ENCODE results near the gene MCM9.
A peak's percentile ranks its signal among the peaks of the same experiment; 100 is the strongest.
"Not testable (repeated sequence)": the region's sequence is repeated elsewhere in the genome, so short reads cannot be mapped to it uniquely, and the experiment has no call there.

The MCM9 gene

DNA sequence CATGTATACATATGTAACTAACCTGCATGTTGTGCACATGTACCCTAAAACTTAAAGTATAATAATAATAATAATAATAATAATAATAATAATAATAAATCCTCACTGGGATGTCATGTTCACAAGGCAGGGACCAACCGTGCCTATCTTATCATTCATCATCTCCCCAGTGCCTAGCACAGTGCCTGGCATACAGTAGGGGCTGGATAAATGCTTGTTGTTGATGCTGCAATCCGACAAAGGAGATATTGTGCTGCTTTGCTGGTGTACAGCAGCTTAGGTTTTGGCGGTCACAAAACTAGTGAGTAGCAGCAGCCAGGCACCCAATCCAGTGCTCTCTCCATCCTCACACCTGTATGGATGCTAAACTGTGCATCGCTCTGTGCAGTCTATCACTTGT is 135.1 kb downstream of the MCM9 start:
- no peak for DNase-seq (ENCODE audit: low spot score)

- DNase-seq (ENCODE audit: low spot score) = not testable (repeated sequence)
Observed at GRCh38 chr6:118796548-118796947, 138.4 kb downstream of the MCM9 start.

DNA sequence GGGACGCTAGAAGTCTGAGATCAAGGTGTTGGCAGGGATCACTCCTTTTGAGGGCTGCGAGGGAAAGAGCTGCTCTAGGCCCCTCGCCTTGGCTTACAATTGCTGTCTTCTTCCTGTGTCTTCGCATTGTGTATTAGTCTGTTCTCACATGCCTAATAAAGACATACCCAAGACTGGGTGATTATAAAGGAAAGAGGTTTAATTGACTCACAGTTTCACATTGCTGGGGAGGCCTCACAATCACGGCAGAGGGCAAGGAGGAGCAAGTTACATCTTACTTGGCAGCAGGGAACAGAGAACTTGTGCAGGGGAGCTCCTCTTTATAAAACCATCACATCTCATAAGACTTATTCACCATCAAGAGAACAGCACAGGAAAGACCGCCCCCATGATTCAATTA is 143.5 kb downstream of the MCM9 start:
- DNase-seq (ENCODE audit: low spot score) = no peak

- no peak for DNase-seq (ENCODE audit: low spot score)
Observed at GRCh38 chr6:118789954-118790353, 145.0 kb downstream of the MCM9 start.

DNA sequence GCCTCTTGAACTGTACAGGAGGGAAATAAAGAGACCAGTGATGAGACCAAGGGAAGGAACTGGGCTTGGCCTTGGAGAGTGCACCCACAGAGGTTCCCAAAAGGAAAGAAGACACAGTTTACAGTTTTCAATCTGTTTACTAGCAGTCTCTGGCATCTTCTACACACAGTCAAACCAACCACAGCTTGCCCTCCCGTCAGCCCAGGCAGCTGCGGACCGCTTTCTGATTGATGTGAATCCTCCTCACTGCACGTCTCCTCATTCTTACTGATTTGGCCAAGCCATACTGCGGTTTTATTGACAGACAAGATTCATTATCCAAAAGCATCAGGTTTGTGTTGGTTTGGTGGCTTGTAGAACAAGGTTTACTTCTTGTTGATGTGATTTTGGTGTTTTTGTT is 145.5 kb downstream of the MCM9 start:
- no peak for DNase-seq (ENCODE audit: low spot score)

- DNase-seq (ENCODE audit: low spot score) = no peak
Observed at GRCh38 chr6:118788702-118789101, 146.3 kb downstream of the MCM9 start.

GRCh38 chr6:118787724-118788423 is 147.1 kb downstream of the MCM9 start:
- DNase-seq (ENCODE audit: low spot score) = no peak

- no peak for DNase-seq (ENCODE audit: low spot score)
Observed at GRCh38 chr6:118786596-118787453, 148.1 kb downstream of the MCM9 start.

DNA sequence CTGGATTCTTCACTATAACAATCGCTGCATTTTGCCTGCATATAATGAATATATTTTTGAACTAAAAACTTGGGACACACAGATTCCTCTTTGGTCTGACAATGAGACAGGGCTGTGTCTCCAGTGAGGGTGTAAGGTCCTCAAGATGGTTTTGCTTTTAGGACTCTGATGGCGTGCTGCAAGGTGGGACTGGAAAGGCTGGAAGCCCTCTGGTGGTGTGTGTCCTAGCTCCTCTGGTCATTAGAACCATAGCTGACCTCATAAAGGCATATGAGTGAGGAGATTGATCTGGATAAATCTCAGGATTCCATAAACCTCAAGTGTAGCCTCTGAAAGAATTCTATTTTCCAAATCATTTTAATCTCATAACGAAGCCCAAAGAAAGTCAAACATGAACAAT is 149.4 kb downstream of the MCM9 start:
- DNase-seq (ENCODE audit: low spot score) = no peak

DNA sequence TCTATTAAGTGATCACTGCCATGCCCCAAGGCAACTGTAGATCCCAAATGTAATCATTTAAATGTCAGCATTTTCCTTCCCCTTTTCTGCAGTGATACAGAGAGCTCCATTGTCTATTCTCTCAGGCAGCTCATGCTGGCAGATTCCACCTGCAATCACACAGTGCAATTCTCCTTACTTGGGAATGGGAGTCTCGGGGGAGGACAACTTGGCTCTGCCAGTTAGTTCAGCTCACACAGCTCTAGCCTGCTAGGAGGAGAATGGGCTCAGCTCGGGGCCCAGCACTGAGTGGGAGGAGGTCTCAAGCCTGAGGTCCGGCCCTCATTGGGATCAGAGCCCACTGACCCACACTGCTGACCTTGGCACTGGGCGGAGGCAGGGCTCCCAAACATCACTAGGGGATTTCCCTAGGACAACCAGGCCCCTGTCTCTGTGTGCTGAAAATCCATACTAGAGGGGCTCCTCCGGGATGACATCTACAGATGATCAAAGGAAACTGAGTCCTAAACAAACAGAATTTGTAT is 150.3 kb downstream of the MCM9 start:
- no peak for DNase-seq (ENCODE audit: low spot score)

GRCh38 chr6:118783931-118784550 is 150.9 kb downstream of the MCM9 start:
- no peak for DNase-seq (ENCODE audit: low spot score)

DNA sequence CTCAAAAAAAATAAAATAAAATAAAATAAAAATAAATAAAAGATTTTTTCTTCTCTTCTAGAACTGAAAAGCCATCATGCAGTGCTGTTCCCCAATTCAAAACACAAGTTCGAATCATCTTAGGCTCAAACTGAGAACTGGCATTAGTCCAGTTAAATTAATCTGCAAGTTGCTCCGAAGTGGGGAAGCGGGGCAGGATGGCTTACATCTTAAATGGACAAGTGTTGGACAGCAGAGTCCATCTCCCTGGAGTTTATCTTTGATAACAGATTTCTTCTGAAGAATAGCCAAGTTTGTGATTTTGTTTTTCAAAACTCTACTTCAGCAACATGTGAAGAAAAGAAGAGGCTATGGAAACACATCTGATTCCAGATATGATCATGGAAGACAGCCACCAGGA is 152.3 kb downstream of the MCM9 start:
- DNase-seq (ENCODE audit: low spot score) = no peak

DNA sequence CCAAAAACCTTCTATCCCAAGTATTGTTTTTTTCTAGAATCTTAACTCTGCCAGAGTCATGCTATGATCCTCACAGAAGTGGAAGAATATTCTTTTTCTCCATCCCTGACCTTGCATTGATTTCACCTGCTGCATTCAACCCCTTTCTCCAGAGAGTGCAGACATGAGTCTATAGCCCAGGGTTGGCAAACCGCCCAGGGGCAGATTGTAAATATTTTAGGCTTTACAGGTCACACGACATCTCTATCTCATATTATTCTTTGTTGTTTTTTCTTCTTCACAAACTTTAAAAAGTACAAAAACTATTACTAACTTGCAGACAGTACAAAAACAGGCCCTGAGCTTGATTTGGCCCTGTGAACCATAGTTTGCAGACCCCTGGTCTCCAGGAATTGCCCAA is 153.1 kb downstream of the MCM9 start:
- no peak for DNase-seq (ENCODE audit: low spot score)

GRCh38 chr6:118780668-118781067 is 154.3 kb downstream of the MCM9 start:
- no peak for DNase-seq (ENCODE audit: low spot score)

DNA sequence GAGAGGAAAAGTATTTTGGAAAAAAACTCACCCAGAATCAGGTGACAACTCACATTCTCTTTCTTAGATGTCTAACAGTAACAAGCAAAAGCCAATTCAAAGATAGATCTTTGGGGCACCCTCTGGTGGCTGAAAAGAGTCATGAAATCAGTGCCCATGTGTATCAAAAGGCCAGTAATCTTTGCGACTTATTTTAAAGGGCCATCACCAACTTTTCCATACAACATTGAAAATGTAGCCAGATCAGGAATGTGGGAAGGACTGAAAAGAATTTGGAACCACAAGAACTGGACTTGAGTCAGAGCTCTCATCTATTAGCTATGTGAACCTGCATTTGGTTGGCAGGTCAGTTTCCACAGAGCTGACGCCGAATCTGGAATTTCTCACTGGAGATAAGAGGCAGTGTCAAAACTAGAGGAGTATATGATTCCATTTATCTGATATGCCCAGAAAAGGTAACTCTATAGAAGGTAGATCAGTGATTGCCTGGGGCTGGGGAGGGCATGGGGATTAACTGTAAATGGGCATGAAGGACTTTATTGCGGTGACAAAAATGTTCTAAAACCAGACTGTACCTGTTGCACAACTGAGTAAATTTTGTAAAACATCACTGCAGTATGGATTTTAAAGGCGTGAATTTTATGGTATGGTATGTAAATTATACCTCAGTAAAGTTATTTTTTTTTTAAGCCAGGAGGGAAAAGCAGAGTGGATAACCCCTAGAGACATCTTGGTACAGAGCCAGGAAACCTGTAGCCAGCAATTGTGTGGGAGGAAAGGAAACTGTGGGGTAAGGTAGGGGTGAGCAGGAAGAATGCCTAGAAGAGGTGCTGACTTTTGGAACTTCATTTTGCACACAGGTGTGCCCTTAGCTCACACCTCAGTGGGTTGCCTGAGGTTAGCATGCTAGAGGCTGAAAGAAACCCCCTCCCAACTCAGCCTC is 158.1 kb downstream of the MCM9 start:
- DNase-seq (ENCODE audit: low spot score) = peak; percentile 78

GRCh38 chr6:118775381-118775780 is 159.6 kb downstream of the MCM9 start:
- DNase-seq (ENCODE audit: low spot score) = no peak

GRCh38 chr6:118774581-118774980 is 160.4 kb downstream of the MCM9 start:
- DNase-seq (ENCODE audit: low spot score) = no peak

GRCh38 chr6:118772886-118773285 is 162.1 kb downstream of the MCM9 start:
- no peak for DNase-seq (ENCODE audit: low spot score)

GRCh38 chr6:118771253-118771652 is 163.7 kb downstream of the MCM9 start:
- DNase-seq (ENCODE audit: low spot score) = no peak

DNA sequence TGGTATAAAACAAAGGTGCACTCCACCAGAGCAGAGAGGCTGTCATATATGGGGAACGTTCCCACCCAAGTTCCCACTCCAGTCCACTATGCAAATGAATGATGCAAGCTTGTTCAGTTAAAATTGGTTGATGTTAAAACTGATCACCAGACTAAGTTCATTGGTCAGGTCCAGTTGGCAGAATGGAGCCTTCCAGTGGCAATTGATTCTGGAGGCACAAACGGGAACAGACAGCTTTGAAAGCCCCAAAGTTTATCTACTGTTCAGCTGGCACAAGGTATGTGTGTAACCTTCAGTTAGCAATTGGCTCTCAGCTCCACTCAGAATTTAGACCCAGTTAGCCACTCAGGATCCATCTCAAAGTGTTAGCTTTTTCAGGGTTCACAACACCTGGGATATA is 164.1 kb downstream of the MCM9 start:
- no peak for DNase-seq (ENCODE audit: low spot score)

GRCh38 chr6:118770112-118770788 is 164.7 kb downstream of the MCM9 start:
- DNase-seq (ENCODE audit: low spot score) = no peak
